ENCODE results near the gene PEX11G.

- TF ChIP-seq POLR2A (IDR thresholded peaks at IDR 0.05) (no peak), EP300 (IDR thresholded peaks at IDR 0.05) (no peak), POLR2AphosphoS5 (IDR thresholded peaks at IDR 0.05) (no peak), CTCF (IDR thresholded peaks at IDR 0.05) (no peak)
Measured at GRCh38 chr19:7429638-7430282, 59.1 kb downstream of the PEX11G start.

Measured in gastroesophageal sphincter (tissue), 3 donors.